HCT116 (cell line): Measurements from ENCODE around the gene RNF130. TPM values are rescaled to one million over a fixed set of nuclear protein-coding genes. Genes with fewer than 3 reads are reported as not detected.

Experiments used
- ATAC-seq: fragments of 200-7000 bp; cut with Tn5 transposase; 2 replicates; pipeline ENCODE4 v1.9.1; 2020; ENCODE audit warnings: mild to moderate bottlenecking, moderate library complexity
- BruUV-seq: library from RNA; stranded (reverse); fragments of 400-500 nt; replicated peaks from 2 replicates; lab custom pipeline; 2021; lab: Mats Ljungman, UMichigan
- CTCF ChIA-PET: fragments of 300-600 bp; sonication (Branson Sonifier 250); formaldehyde crosslinking; loops from one replicate; lab custom pipeline; 2021; ENCODE audit warnings: antibody characterized with exemption; lab: Charles Lee
- POLR2A ChIA-PET: fragments of 300-600, 350-600 bp; sonication (Branson Sonifier 250); formaldehyde crosslinking; loops from one replicate; lab custom pipeline; 2021; ENCODE audit warnings: antibody characterized with exemption; lab: Charles Lee
- RAD21 ChIA-PET, 2 experiments: fragments of 300-600 bp; sonication (Branson Sonifier 250); formaldehyde crosslinking; loops; one replicate each; lab custom pipeline; 2023; ENCODE audit warnings: low total read pairs in 2 of 2; ENCODE audit not compliant: uncharacterized antibody in 2 of 2, unreplicated experiment in 2 of 2, low non-redundant PET in 1 of 2; lab: Charles Lee
- DNase-seq: peaks from one replicate; pipeline ENCODE4 v3.0.0-alpha.2; 2010; ENCODE audit warnings: low read depth, low spot score
- H2AFZ ChIP-seq: fragments of 200-600 bp; shearing (Covaris generic), sonication (generic); 2 replicates; pipeline ENCODE4 v1.6.1; 2017; ENCODE audit warnings: low read depth, mixed run types, mixed read lengths, antibody characterized with exemption, low read length; ENCODE audit not compliant: poor library complexity, severe bottlenecking
- H3K27ac ChIP-seq: 2 replicates; pipeline ENCODE4 v1.5.1; 2012; ENCODE audit warnings: low read depth, low read length
- H3K27me3 ChIP-seq: fragments of 200-600 bp; sonication (generic); 2 replicates; pipeline ENCODE4 v1.6.1; 2016; ENCODE audit warnings: mixed run types, low read length, mixed read lengths; ENCODE audit not compliant: insufficient read depth
- H3K36me3 ChIP-seq, 2 experiments: fragments of 200-500 bp in 1 of 2; fragments of 200-600 bp in 1 of 2; sonication (Bioruptor generic) in 1 of 2; sonication (generic) in 1 of 2; 2 replicates each; pipeline versions ENCODE4 v1.5.1 to v1.6.1; 2014 to 2016; ENCODE audit warnings: low read length in 2 of 2, inconsistent platforms in 1 of 2, mixed read lengths in 1 of 2, mixed run types in 1 of 2; ENCODE audit not compliant: insufficient read depth in 2 of 2, control insufficient read depth in 1 of 2
- H3K4me1 ChIP-seq, 2 experiments: fragments of 200-600 bp in 1 of 2; sonication (generic) in 1 of 2; 2 replicates each; pipeline versions ENCODE4 v1.5.1 to v1.6.1; 2012 to 2017; ENCODE audit warnings: low read length in 2 of 2, inconsistent platforms in 1 of 2, mild to moderate bottlenecking in 1 of 2, mixed read lengths in 1 of 2, mixed run types in 1 of 2, moderate library complexity in 1 of 2; ENCODE audit not compliant: insufficient read depth in 2 of 2, control insufficient read depth in 1 of 2
- H3K4me2 ChIP-seq: fragments of 200-600 bp; sonication (generic); 2 replicates; pipeline ENCODE4 v1.6.1; 2017; ENCODE audit warnings: mixed run types, low read length, mixed read lengths
- H3K4me3 ChIP-seq, 2 experiments: fragments of 200-600 bp in 1 of 2; sonication (generic) in 1 of 2; replicated peaks in 1 of 2; 2 replicates each; pipeline ENCODE4 v1.5.1; 2011 to 2016; ENCODE audit warnings: low read length in 2 of 2, control low read depth in 1 of 2, low read depth in 1 of 2, mild to moderate bottlenecking in 1 of 2, mixed read lengths in 1 of 2, mixed run types in 1 of 2
- H3K79me2 ChIP-seq: fragments of 200-600 bp; sonication (generic); 2 replicates; pipeline ENCODE4 v1.6.1; 2017; ENCODE audit warnings: mild to moderate bottlenecking, mixed run types, low read length, moderate library complexity, mixed read lengths; ENCODE audit not compliant: insufficient read depth
- H3K9ac ChIP-seq: fragments of 200-600 bp; sonication (generic); 2 replicates; pipeline ENCODE4 v1.6.1; 2016; ENCODE audit warnings: low read length, mixed read lengths
- H3K9me2 ChIP-seq: fragments of 200-600 bp; sonication (generic), shearing (Covaris generic); 2 replicates; pipeline ENCODE4 v1.6.1; 2017; ENCODE audit warnings: mixed run types, mild to moderate bottlenecking, moderate library complexity; ENCODE audit not compliant: insufficient read depth
- H3K9me3 ChIP-seq, 2 experiments: fragments of 200-500 bp in 1 of 2; fragments of 200-600 bp in 1 of 2; sonication (Bioruptor generic) in 1 of 2; sonication (generic) in 1 of 2; 2 replicates each; pipeline ENCODE4 v1.6.1; 2014 to 2017; ENCODE audit warnings: low read length in 2 of 2, mixed read lengths in 2 of 2, inconsistent platforms in 1 of 2, low read depth in 1 of 2, mild to moderate bottlenecking in 1 of 2, mixed run types in 1 of 2, moderate library complexity in 1 of 2; ENCODE audit not compliant: control insufficient read depth in 1 of 2, insufficient read depth in 1 of 2
- H4K20me1 ChIP-seq: fragments of 200-600 bp; sonication (generic), shearing (Covaris generic); 2 replicates; pipeline ENCODE4 v1.6.1; 2017; ENCODE audit warnings: mixed run types, mild to moderate bottlenecking, moderate library complexity; ENCODE audit not compliant: insufficient read depth
- ATF3 ChIP-seq: IDR thresholded peaks from 2 replicates; pipeline ENCODE4 v1.6.1; 2012
- CTCF ChIP-seq, 3 experiments: fragments of 200-600 bp in 1 of 3; sonication (generic) in 1 of 3; IDR thresholded peaks in 2 of 3; conservative IDR thresholded peaks in 1 of 3; 2 replicates each; pipeline ENCODE4 v1.5.1; 2012 to 2017; ENCODE audit warnings: low read depth in 2 of 3, low read length in 2 of 3, antibody characterized with exemption in 1 of 3, borderline replicate concordance in 1 of 3, control low read depth in 1 of 3, mild to moderate bottlenecking in 1 of 3, mixed read lengths in 1 of 3, mixed run types in 1 of 3, moderate library complexity in 1 of 3; ENCODE audit not compliant: insufficient read depth in 1 of 3
- EZH2phosphoT487 ChIP-seq: fragments of 200-600 bp; IDR thresholded peaks from 2 replicates; pipeline ENCODE4 v1.6.1; 2018; ENCODE audit warnings: antibody characterized with exemption, borderline replicate concordance
- RAD21 ChIP-seq: IDR thresholded peaks from 2 replicates; pipeline ENCODE4 v1.6.1; 2012; ENCODE audit warnings: low read depth, mild to moderate bottlenecking
- intact Hi-C: fragments of 100-400 bp; cut with micrococcal nuclease; formaldehyde crosslinking; loops from 2 replicates; pipeline ENCODE4 v1.10.0; 2022
- total RNA-seq: library from RNA; stranded (reverse); gene quantifications from one replicate; pipeline ENCODE4 v1.2.1, GENCODE V29; 2021; ENCODE audit not compliant: unreplicated experiment
- TF ChIP-seq, protein P1 (sequence below): IDR thresholded peaks from 2 replicates; pipeline ENCODE4 v1.6.1; 2012

Gene RNF130
- total RNA-seq, 1 experiment from 2014 or later: 34.9 TPM

- Histone ChIP-seq H3K9ac (no peak overlapping the region), H3K27me3 (no peaks in the 10 kb centered on the region), H4K20me1 (no peaks in the 10 kb centered on the region), H3K4me2 (no peak overlapping the region), H3K4me3 (no peak overlapping the region), H3K79me2 (no peaks in the 10 kb centered on the region), H3K9me2 (no peaks in the 10 kb centered on the region), H2AFZ (no peak overlapping the region), H3K27ac (no peak overlapping the region), H3K9me3 (no peaks in the 10 kb centered on the region), H3K4me1 (peaks cover 0 to 5% of the 10 kb centered on the region in 2 experiments; a peak in 1 of 4 replicates), H3K36me3 (no peaks in the 10 kb centered on the region)
- TF ChIP-seq ATF3: no peak
- TF ChIP-seq RAD21: peak; percentile 49
- TF ChIP-seq, protein P1, sequence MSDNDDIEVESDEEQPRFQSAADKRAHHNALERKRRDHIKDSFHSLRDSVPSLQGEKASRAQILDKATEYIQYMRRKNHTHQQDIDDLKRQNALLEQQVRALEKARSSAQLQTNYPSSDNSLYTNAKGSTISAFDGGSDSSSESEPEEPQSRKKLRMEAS: no peak
- TF ChIP-seq CTCF (IDR thresholded peaks at IDR 0.05 in 2 of 3, conservative IDR thresholded peaks at IDR 0.05 in 1 of 3; ENCODE audit: borderline replicate concordance in 1 of 3, insufficient read depth in 1 of 3, low read depth in 2 of 3, low read length in 2 of 3): peak; percentile 35 to 69 (median 55); a peak in 5 of 6 replicates
- TF ChIP-seq EZH2phosphoT487: no peak
- intact Hi-C loops: no loop called here
- DNase-seq (no peak), ATAC-seq (peak; percentile 91)
- CTCF ChIA-PET: interaction anchor here (0.7 to 1.0 kb wide), 2 partner anchors 174 to 199 kb away, joined by 3 read pairs; no protein-coding TSS in a partner anchor
- RAD21 ChIA-PET: no interaction called here
- POLR2A ChIA-PET: no interaction called here
- BruUV-seq: no TSS peak
Measured at GRCh38 chr5:180117000-180117725, 45.6 kb upstream of the RNF130 start.
